ENCODE data around the gene MYO1E.
A peak's percentile ranks its signal among the peaks of the same experiment; 100 is the strongest.
"Not testable (repeated sequence)": the region's sequence is repeated elsewhere in the genome, so short reads cannot be mapped to it uniquely, and the experiment has no call there.

The MYO1E gene

GRCh38 chr15:59152694-59153450, 219.8 kb downstream of the MYO1E start:
- no peak overlapping the region for H3K4me3 ChIP-seq (ENCODE audit: insufficient read depth, low read depth, low read length, poor library complexity, severe bottlenecking)
- no peak for DNase-seq
- no peaks in the 10 kb centered on the region for H3K4me1 ChIP-seq (ENCODE audit: control insufficient read depth, insufficient read depth, low read length, poor library complexity, severe bottlenecking)
- no peak overlapping the region for H3K27ac ChIP-seq (ENCODE audit: insufficient read depth, low read length, poor library complexity, severe bottlenecking)
- no peaks in the 10 kb centered on the region for H3K9me3 ChIP-seq (ENCODE audit: control insufficient read depth, low read length)
- H3K27me3 ChIP-seq (replicated peaks; ENCODE audit: control insufficient read depth, insufficient read depth, low read length, poor library complexity, severe bottlenecking): no peaks in the 10 kb centered on the region
- H3K36me3 ChIP-seq (ENCODE audit: control insufficient read depth, insufficient read depth, low read length): no peaks in the 10 kb centered on the region

- H3K36me3 ChIP-seq (ENCODE audit: control insufficient read depth, insufficient read depth, low read length): no peaks in the 10 kb centered on the region
Observed at GRCh38 chr15:59150185-59150584, 222.5 kb downstream of the MYO1E start.

GRCh38 chr15:59148153-59148833, 224.4 kb downstream of the MYO1E start:
- no peaks in the 10 kb centered on the region for H3K27me3 ChIP-seq (replicated peaks; ENCODE audit: control insufficient read depth, insufficient read depth, low read length, poor library complexity, severe bottlenecking)
- H3K27ac ChIP-seq (ENCODE audit: insufficient read depth, low read length, poor library complexity, severe bottlenecking): no peak overlapping the region
- no peaks in the 10 kb centered on the region for H3K4me1 ChIP-seq (ENCODE audit: control insufficient read depth, insufficient read depth, low read length, poor library complexity, severe bottlenecking)
- H3K4me3 ChIP-seq (ENCODE audit: insufficient read depth, low read depth, low read length, poor library complexity, severe bottlenecking): no peak overlapping the region
- no peak for DNase-seq
- no peaks in the 10 kb centered on the region for H3K36me3 ChIP-seq (ENCODE audit: control insufficient read depth, insufficient read depth, low read length)
- H3K9me3 ChIP-seq (ENCODE audit: control insufficient read depth, low read length): no peaks in the 10 kb centered on the region

More at GRCh38 chr15:59150185-59150584, 222.5 kb downstream of the MYO1E start:
- Histone ChIP-seq H3K27ac (ENCODE audit: insufficient read depth, low read length, poor library complexity, severe bottlenecking) (no peak overlapping the region), H3K9me3 (ENCODE audit: control insufficient read depth, low read length) (no peaks in the 10 kb centered on the region), H3K4me3 (ENCODE audit: insufficient read depth, low read depth, low read length, poor library complexity, severe bottlenecking) (no peak overlapping the region), H3K4me1 (ENCODE audit: control insufficient read depth, insufficient read depth, low read length, poor library complexity, severe bottlenecking) (no peaks in the 10 kb centered on the region), H3K27me3 (replicated peaks; ENCODE audit: control insufficient read depth, insufficient read depth, low read length, poor library complexity, severe bottlenecking) (no peaks in the 10 kb centered on the region)
- no peak for DNase-seq

DNA sequence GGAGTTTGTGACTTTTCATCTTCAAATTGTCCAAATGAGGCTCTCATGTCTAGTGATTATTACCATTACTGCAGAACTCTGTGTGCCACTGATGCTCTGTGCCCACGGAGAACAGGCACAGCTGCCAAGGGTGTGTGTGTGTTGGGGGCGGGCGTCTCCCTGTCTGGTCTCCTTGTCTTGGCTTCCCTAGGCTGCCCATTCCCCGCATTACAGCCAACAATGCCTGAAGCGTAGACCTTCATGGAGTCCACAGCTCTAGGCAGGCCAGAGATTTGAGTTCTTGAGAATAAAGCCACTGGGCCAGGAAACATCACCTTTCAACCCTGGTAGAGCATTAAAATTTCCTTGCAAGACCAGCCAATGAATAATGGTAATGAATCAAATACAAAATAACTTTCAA, 225.0 kb downstream of the MYO1E start:
- no peaks in the 10 kb centered on the region for H3K36me3 ChIP-seq (ENCODE audit: control insufficient read depth, insufficient read depth, low read length)
- DNase-seq: no peak
- H3K27ac ChIP-seq (ENCODE audit: insufficient read depth, low read length, poor library complexity, severe bottlenecking): no peak overlapping the region
- no peak overlapping the region for H3K4me3 ChIP-seq (ENCODE audit: insufficient read depth, low read depth, low read length, poor library complexity, severe bottlenecking)
- H3K27me3 ChIP-seq (replicated peaks; ENCODE audit: control insufficient read depth, insufficient read depth, low read length, poor library complexity, severe bottlenecking): no peaks in the 10 kb centered on the region
- H3K4me1 ChIP-seq (ENCODE audit: control insufficient read depth, insufficient read depth, low read length, poor library complexity, severe bottlenecking): no peaks in the 10 kb centered on the region
- H3K9me3 ChIP-seq (ENCODE audit: control insufficient read depth, low read length): no peaks in the 10 kb centered on the region

GRCh38 chr15:59144594-59144993, 228.1 kb downstream of the MYO1E start:
- H3K9me3 ChIP-seq (ENCODE audit: control insufficient read depth, low read length); H3K4me1 ChIP-seq (ENCODE audit: control insufficient read depth, insufficient read depth, low read length, poor library complexity, severe bottlenecking); H3K36me3 ChIP-seq (ENCODE audit: control insufficient read depth, insufficient read depth, low read length); H3K27ac ChIP-seq (ENCODE audit: insufficient read depth, low read length, poor library complexity, severe bottlenecking); H3K4me3 ChIP-seq (ENCODE audit: insufficient read depth, low read depth, low read length, poor library complexity, severe bottlenecking); H3K27me3 ChIP-seq (replicated peaks; ENCODE audit: control insufficient read depth, insufficient read depth, low read length, poor library complexity, severe bottlenecking); DNase-seq: not testable (repeated sequence)

DNA sequence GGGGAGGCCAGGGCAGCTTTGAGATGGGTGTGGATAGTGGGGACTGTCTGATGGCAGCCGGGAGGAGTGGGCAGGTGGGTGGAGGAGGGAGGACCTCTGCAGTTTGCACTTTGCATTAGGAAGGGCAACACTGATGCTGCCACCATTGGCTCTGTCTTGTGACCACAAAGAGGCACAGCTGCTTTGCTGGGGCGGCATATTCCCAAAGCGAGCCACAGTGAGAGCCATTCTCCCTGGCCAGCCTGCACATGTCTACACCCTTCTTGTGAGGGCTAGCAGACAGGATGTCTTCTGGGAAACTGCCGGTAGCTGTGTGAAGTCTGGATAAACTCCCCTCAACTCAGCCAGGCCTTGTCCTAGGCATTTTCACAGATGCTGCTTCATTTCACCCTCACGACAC, 229.4 kb downstream of the MYO1E start:
- no peak overlapping the region for H3K4me3 ChIP-seq (ENCODE audit: insufficient read depth, low read depth, low read length, poor library complexity, severe bottlenecking)
- no peak for DNase-seq
- no peaks in the 10 kb centered on the region for H3K36me3 ChIP-seq (ENCODE audit: control insufficient read depth, insufficient read depth, low read length)
- H3K27ac ChIP-seq (ENCODE audit: insufficient read depth, low read length, poor library complexity, severe bottlenecking): no peak overlapping the region
- no peaks in the 10 kb centered on the region for H3K4me1 ChIP-seq (ENCODE audit: control insufficient read depth, insufficient read depth, low read length, poor library complexity, severe bottlenecking)
- H3K27me3 ChIP-seq (replicated peaks; ENCODE audit: control insufficient read depth, insufficient read depth, low read length, poor library complexity, severe bottlenecking): no peaks in the 10 kb centered on the region
- H3K9me3 ChIP-seq (ENCODE audit: control insufficient read depth, low read length): no peaks in the 10 kb centered on the region

DNA sequence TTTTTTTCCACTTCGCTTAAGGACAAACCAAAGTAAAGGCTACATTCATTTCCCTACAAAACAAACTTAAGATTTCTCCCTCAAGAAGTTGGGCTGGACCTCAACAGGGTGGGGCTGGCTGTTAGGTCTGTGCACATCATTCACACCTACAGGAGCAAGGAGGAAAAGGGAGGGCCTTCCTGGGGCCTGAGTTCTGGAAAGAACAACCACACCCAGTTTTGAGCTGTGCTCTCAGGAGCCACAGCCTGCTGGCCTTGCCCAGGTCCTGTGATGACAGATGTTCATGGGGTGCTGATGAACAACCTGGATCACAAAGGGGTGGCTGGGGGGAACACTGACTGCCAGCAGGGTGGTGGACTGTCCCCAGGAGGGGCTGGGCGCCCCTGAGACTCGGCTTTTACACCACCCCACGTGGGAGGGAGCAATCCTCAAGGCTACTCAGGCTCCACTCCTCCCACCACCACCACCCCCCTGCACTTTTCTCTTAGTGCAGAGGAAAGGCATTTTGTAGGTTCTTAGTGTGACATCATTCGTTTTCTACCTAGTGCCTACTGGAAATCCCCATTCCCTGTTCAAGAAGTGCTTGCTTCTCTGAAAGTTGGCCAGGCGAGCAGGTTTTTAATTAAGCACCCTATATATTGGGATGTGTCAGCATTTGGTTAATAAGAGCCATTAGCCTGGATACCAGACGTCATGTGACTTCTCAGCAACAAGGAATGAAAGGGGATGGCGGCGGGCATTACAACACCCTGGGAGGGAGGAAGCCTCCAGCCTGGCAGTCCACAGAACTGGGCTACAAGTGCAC, 232.0 kb downstream of the MYO1E start:
- no peaks in the 10 kb centered on the region for H3K36me3 ChIP-seq (ENCODE audit: control insufficient read depth, insufficient read depth, low read length)
- no peaks in the 10 kb centered on the region for H3K4me1 ChIP-seq (ENCODE audit: control insufficient read depth, insufficient read depth, low read length, poor library complexity, severe bottlenecking)
- H3K27ac ChIP-seq (ENCODE audit: insufficient read depth, low read length, poor library complexity, severe bottlenecking): no peak overlapping the region
- DNase-seq: no peak
- no peak overlapping the region for H3K4me3 ChIP-seq (ENCODE audit: insufficient read depth, low read depth, low read length, poor library complexity, severe bottlenecking)
- no peaks in the 10 kb centered on the region for H3K27me3 ChIP-seq (replicated peaks; ENCODE audit: control insufficient read depth, insufficient read depth, low read length, poor library complexity, severe bottlenecking)
- no peaks in the 10 kb centered on the region for H3K9me3 ChIP-seq (ENCODE audit: control insufficient read depth, low read length)

GRCh38 chr15:59138243-59138642, 234.4 kb downstream of the MYO1E start:
- peak; percentile 18 to 47 (median 27) for DNase-seq
- Histone ChIP-seq H3K9me3 (ENCODE audit: control insufficient read depth, low read length) (no peaks in the 10 kb centered on the region), H3K4me1 (ENCODE audit: control insufficient read depth, insufficient read depth, low read length, poor library complexity, severe bottlenecking) (no peaks in the 10 kb centered on the region), H3K27ac (ENCODE audit: insufficient read depth, low read length, poor library complexity, severe bottlenecking) (no peak overlapping the region), H3K27me3 (replicated peaks; ENCODE audit: control insufficient read depth, insufficient read depth, low read length, poor library complexity, severe bottlenecking) (no peaks in the 10 kb centered on the region), H3K36me3 (ENCODE audit: control insufficient read depth, insufficient read depth, low read length) (no peaks in the 10 kb centered on the region), H3K4me3 (ENCODE audit: insufficient read depth, low read depth, low read length, poor library complexity, severe bottlenecking) (no peak overlapping the region)

DNA sequence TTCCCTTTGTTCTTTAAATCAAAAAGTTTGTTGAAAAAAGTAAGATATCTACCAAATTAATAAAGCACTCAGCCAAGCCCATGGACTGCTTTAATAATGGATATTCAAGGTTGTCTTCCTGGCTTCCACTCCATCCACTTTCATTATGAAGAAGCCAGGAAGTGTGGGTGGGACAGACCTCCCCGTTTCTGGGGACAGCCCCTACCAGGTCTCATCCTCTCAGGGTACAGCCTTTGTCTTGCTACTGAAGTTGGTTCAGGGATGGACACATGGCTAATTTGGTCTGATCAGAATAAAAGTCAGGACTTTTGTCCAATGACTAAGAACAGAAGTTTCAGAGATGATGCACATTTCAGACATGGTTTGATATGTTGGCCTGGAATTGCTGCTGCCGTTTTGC, 235.1 kb downstream of the MYO1E start:
- H3K27ac ChIP-seq (ENCODE audit: insufficient read depth, low read length, poor library complexity, severe bottlenecking): no peak overlapping the region
- H3K9me3 ChIP-seq (ENCODE audit: control insufficient read depth, low read length): no peaks in the 10 kb centered on the region
- H3K4me3 ChIP-seq (ENCODE audit: insufficient read depth, low read depth, low read length, poor library complexity, severe bottlenecking): no peak overlapping the region
- no peaks in the 10 kb centered on the region for H3K36me3 ChIP-seq (ENCODE audit: control insufficient read depth, insufficient read depth, low read length)
- no peaks in the 10 kb centered on the region for H3K27me3 ChIP-seq (replicated peaks; ENCODE audit: control insufficient read depth, insufficient read depth, low read length, poor library complexity, severe bottlenecking)
- no peak for DNase-seq
- no peaks in the 10 kb centered on the region for H3K4me1 ChIP-seq (ENCODE audit: control insufficient read depth, insufficient read depth, low read length, poor library complexity, severe bottlenecking)

All from effector memory CD4-positive, alpha-beta T cell (primary cell).